HEK293 (cell line): ENCODE data around the gene PAEP.
"Not testable (repeated sequence)": the region's sequence is repeated elsewhere in the genome, so short reads cannot be mapped to it uniquely, and the experiment has no call there.

Experiments used
- CTCF ChIA-PET: fragments of 350-600 bp; formaldehyde crosslinking; extraction: SDS; loops from one replicate; lab custom pipeline; 2021; ENCODE audit warnings: antibody characterized with exemption; lab: Yijun Ruan, JAX
- POLR2A ChIA-PET: fragments of 300-600 bp; formaldehyde crosslinking; extraction: SDS; loops from one replicate; lab custom pipeline; 2020; ENCODE audit warnings: antibody characterized with exemption, inconsistent platforms; lab: Yijun Ruan, JAX
- H3K27ac ChIP-seq: fragments of 200-500 bp; sonication (Bioruptor generic); 2 replicates; pipeline ENCODE4 v1.5.1; 2014; ENCODE audit warnings: low read depth, low read length, control low read depth, inconsistent platforms; ENCODE audit errors: extremely low read depth
- H3K36me3 ChIP-seq, 2 experiments: fragments of 200-500 bp in 1 of 2; sonication (Bioruptor generic) in 1 of 2; 1 replicate in 1 of 2; 2 replicates in 1 of 2; pipeline ENCODE4 v1.5.1; 2014 to 2017; ENCODE audit warnings: inconsistent platforms in 2 of 2, low read length in 2 of 2; ENCODE audit not compliant: control insufficient read depth in 2 of 2, insufficient read depth in 1 of 2
- H3K4me1 ChIP-seq: fragments of 200-500 bp; sonication (Bioruptor generic); 2 replicates; pipeline ENCODE4 v1.5.1; 2014; ENCODE audit warnings: mild to moderate bottlenecking, low read length, inconsistent platforms; ENCODE audit not compliant: control insufficient read depth, insufficient read depth
- H3K4me3 ChIP-seq: 2 replicates; pipeline ENCODE4 v1.5.1; 2011; ENCODE audit warnings: low read depth, mild to moderate bottlenecking, control low read depth, low read length, moderate library complexity
- H3K9me3 ChIP-seq: fragments of 200-500 bp; sonication (Bioruptor generic); 2 replicates; pipeline ENCODE4 v1.5.1; 2014; ENCODE audit warnings: low read depth, low read length, inconsistent platforms; ENCODE audit not compliant: control insufficient read depth, insufficient read depth
- HOXC10 ChIP-seq: sonication (generic); formaldehyde crosslinking; IDR thresholded peaks from 2 replicates; pipeline ENCODE4 v1.8.1; 2023; ENCODE audit warnings: mild to moderate bottlenecking, missing genetic modification reagents
- KLF1 ChIP-seq: fragments of 450-650 bp; formaldehyde crosslinking; IDR thresholded peaks from 2 replicates; pipeline ENCODE4 v1.5.1; 2016; ENCODE audit warnings: missing biosample characterization, missing genetic modification characterization
- KLF17 ChIP-seq: fragments of 450-650 bp; formaldehyde crosslinking; IDR thresholded peaks from 2 replicates; pipeline ENCODE4 v1.5.1; 2016; ENCODE audit warnings: missing biosample characterization, missing genetic modification characterization
- MEIS1 ChIP-seq: sonication (generic); formaldehyde crosslinking; IDR thresholded peaks from 2 replicates; pipeline ENCODE4 v1.8.1; 2022; ENCODE audit warnings: missing genetic modification reagents, mild to moderate bottlenecking, borderline replicate concordance
- OVOL3 ChIP-seq: fragments of 450-650 bp; formaldehyde crosslinking; IDR thresholded peaks from 2 replicates; pipeline ENCODE4 v1.5.1; 2016; ENCODE audit warnings: missing biosample characterization, missing genetic modification characterization
- PRDM4 ChIP-seq: fragments of 450-650 bp; formaldehyde crosslinking; IDR thresholded peaks from 2 replicates; pipeline ENCODE4 v1.5.1; 2017; ENCODE audit warnings: missing biosample characterization, missing genetic modification characterization
- TCF7L2 ChIP-seq: IDR thresholded peaks from 2 replicates; pipeline ENCODE4 v1.6.1; 2011; ENCODE audit warnings: low read depth, mild to moderate bottlenecking, inconsistent platforms, low read length, moderate library complexity, borderline replicate concordance
- ZBTB1 ChIP-seq: fragments of 450-650 bp; formaldehyde crosslinking; IDR thresholded peaks from 2 replicates; pipeline ENCODE4 v1.5.1; 2016; ENCODE audit warnings: missing biosample characterization, missing genetic modification characterization
- ZBTB10 ChIP-seq: fragments of 450-650 bp; formaldehyde crosslinking; IDR thresholded peaks from 2 replicates; pipeline ENCODE4 v1.5.1; 2016; ENCODE audit warnings: missing biosample characterization, missing genetic modification characterization
- ZBTB26 ChIP-seq: fragments of 450-650 bp; formaldehyde crosslinking; optimal IDR thresholded peaks from 2 replicates; pipeline ENCODE3; 2016; ENCODE audit warnings: missing biosample characterization, mild to moderate bottlenecking, missing genetic modification characterization
- ZFP3 ChIP-seq: fragments of 450-650 bp; formaldehyde crosslinking; IDR thresholded peaks from 2 replicates; pipeline ENCODE4 v1.5.1; 2016; ENCODE audit warnings: low read depth, missing biosample characterization, missing genetic modification characterization
- ZNF169 ChIP-seq: fragments of 450-650 bp; formaldehyde crosslinking; IDR thresholded peaks from 2 replicates; pipeline ENCODE4 v1.5.1; 2016; ENCODE audit warnings: missing biosample characterization, missing genetic modification characterization
- ZNF174 ChIP-seq: fragments of 450-650 bp; formaldehyde crosslinking; IDR thresholded peaks from 2 replicates; pipeline ENCODE4 v1.5.0; 2017; ENCODE audit warnings: missing biosample characterization, mild to moderate bottlenecking, missing genetic modification characterization
- ZNF202 ChIP-seq: fragments of 450-650 bp; formaldehyde crosslinking; IDR thresholded peaks from 2 replicates; pipeline ENCODE4 v1.5.1; 2016; ENCODE audit warnings: missing biosample characterization, missing genetic modification characterization, borderline replicate concordance
- ZNF335 ChIP-seq: fragments of 450-650 bp; formaldehyde crosslinking; conservative IDR thresholded peaks from 2 replicates; pipeline ENCODE4 v1.5.1; 2016; ENCODE audit warnings: missing biosample characterization, missing genetic modification characterization
- ZNF354C ChIP-seq: fragments of 450-650 bp; formaldehyde crosslinking; IDR thresholded peaks from 2 replicates; pipeline ENCODE4 v1.5.1; 2016; ENCODE audit warnings: missing biosample characterization, missing genetic modification characterization, low read depth, borderline replicate concordance
- ZNF394 ChIP-seq: fragments of 450-650 bp; formaldehyde crosslinking; IDR thresholded peaks from 2 replicates; pipeline ENCODE4 v1.5.1; 2016; ENCODE audit warnings: missing biosample characterization, missing genetic modification characterization, mild to moderate bottlenecking, moderate library complexity, borderline replicate concordance
- ZNF449 ChIP-seq: fragments of 450-650 bp; formaldehyde crosslinking; IDR thresholded peaks from 2 replicates; pipeline ENCODE4 v1.5.1; 2017; ENCODE audit warnings: missing biosample characterization, mild to moderate bottlenecking, missing genetic modification characterization, moderate library complexity
- ZNF692 ChIP-seq: fragments of 450-650 bp; formaldehyde crosslinking; IDR thresholded peaks from 2 replicates; pipeline ENCODE4 v1.5.1; 2016; ENCODE audit warnings: missing biosample characterization, missing genetic modification characterization
- ZNF837 ChIP-seq: fragments of 450-650 bp; formaldehyde crosslinking; IDR thresholded peaks from 2 replicates; pipeline ENCODE4 v1.5.1; 2016; ENCODE audit warnings: missing biosample characterization, missing genetic modification characterization

Gene PAEP

GRCh38 chr9:135512241-135512603, 49.3 kb upstream of the PAEP start (continued):
- TF ChIP-seq ZNF449 (tag by site-specific recombination), result no peak
- no peak for TF ChIP-seq ZFP3 (tag by site-specific recombination)
- TF ChIP-seq ZNF394 (tag by site-specific recombination), result no peak
- TF ChIP-seq HOXC10 (CRISPR knock-in tag), result no peak
- no peak for TF ChIP-seq ZNF169 (tag by site-specific recombination)

GRCh38 chr9:135512904-135513303, 48.7 kb upstream of the PAEP start:
- Histone ChIP-seq H3K4me3 (no peak overlapping the region), H3K4me1 (no peaks in the 10 kb centered on the region), H3K27ac (no peak overlapping the region), H3K36me3 (no peaks in the 10 kb centered on the region), H3K9me3 (no peaks in the 10 kb centered on the region)
- TF ChIP-seq ZBTB1 (no peak), OVOL3 (tag by site-specific recombination) (no peak), ZNF335 (tag by site-specific recombination) (no peak), ZNF837 (no peak), KLF1 (tag by site-specific recombination) (no peak), ZFP3 (tag by site-specific recombination) (no peak), KLF17 (tag by site-specific recombination) (no peak), ZBTB10 (tag by site-specific recombination) (no peak)
- ChIA-PET POLR2A (no interaction called here), CTCF (interaction anchor here (0.5 to 0.7 kb wide), 2 partner anchors 13 to 1344 kb away, joined by 3 to 4 read pairs; no protein-coding TSS in a partner anchor)

- Histone ChIP-seq H3K27ac (no peak overlapping the region), H3K9me3 (no peaks in the 10 kb centered on the region), H3K4me1 (no peaks in the 10 kb centered on the region), H3K36me3 (no peaks in the 10 kb centered on the region), H3K4me3 (no peak overlapping the region)
- ChIA-PET POLR2A (no interaction called here), CTCF (interaction anchor here (0.5 to 0.7 kb wide), 2 partner anchors 13 to 1345 kb away, joined by 3 to 4 read pairs; no protein-coding TSS in a partner anchor)
- no peak for TF ChIP-seq ZNF354C (tag by site-specific recombination)
- no peak for TF ChIP-seq MEIS1 (CRISPR knock-in tag)
- TF ChIP-seq ZNF692 (tag by site-specific recombination), result no peak
- TF ChIP-seq PRDM4, result no peak
- no peak for TF ChIP-seq TCF7L2
- no peak for TF ChIP-seq ZNF202 (tag by site-specific recombination)
- no peak for TF ChIP-seq ZNF174 (tag by site-specific recombination)
- no peak for TF ChIP-seq ZBTB26 (tag by site-specific recombination)
Measured at GRCh38 chr9:135513351-135513846, 48.2 kb upstream of the PAEP start.

- H3K4me1 ChIP-seq, H3K9me3 ChIP-seq, POLR2A ChIA-PET, CTCF ChIA-PET, H3K4me3 ChIP-seq, H3K27ac ChIP-seq, H3K36me3 ChIP-seq: not testable (repeated sequence)
Measured at GRCh38 chr9:135513906-135514305, 47.6 kb upstream of the PAEP start.
